Gastroesophageal sphincter (tissue), 3 donors: Measurements from ENCODE around the gene ABL1.

Experiments used
- POLR2AphosphoS5 ChIP-seq: sonication (generic); formaldehyde crosslinking; IDR thresholded peaks from one replicate; pipeline ENCODE4 v1.6.1; 2017; ENCODE audit warnings: antibody characterized with exemption
- TF ChIP-seq, protein P1 (sequence below), 4 experiments: fragments of 200-600 bp in 2 of 4; fragments of 450-650 bp in 2 of 4; sonication (generic) in 1 of 4; IDR thresholded peaks; one replicate each; pipeline ENCODE4 v1.5.1; 2017 to 2019; ENCODE audit warnings: antibody characterized with exemption in 4 of 4, mild to moderate bottlenecking in 2 of 4, moderate library complexity in 2 of 4

DNA sequence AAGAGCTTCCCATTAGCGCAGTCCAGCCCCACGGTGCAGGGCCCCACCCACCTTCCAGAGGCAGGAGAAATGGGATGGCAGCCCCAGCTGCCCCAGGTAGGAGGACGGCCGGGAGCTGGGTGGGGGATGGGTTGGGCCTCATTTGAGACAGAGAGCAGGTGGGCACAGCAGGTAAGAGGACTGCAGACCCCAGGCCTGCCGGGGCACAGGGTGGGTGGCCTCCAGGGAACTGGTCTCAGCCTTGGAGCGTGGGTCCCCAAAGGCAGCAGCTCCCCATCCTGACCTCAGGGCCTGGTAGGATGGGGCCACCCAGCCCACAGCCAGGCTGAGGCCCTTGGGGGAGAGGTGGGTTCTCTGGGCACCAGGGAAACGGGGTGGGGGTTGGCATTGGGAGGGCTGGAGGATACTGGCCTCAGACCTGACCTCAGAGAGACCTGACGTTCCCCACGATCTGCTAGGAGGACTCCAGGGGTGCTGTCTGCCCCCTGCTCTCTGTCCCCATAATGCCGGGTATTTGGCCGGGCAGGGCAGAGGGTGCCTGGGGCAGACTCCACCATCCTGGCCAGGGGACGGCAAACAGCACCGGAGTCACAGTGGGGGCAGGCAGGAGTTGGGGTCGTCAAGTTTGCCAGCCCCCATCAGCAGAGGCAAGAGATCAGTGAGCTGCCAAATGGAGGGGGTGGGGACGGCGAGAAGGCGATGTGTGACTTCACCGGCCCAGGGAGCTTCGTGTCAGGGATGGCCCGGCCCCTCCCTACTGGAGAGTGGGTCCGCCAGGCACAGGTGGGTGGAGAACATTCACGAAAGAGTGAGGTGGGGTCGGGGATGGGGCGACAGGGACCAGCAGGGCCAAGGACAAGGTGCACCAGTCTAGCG is 68.4 kb downstream of the ABL1 start:
- TF ChIP-seq, protein P1, sequence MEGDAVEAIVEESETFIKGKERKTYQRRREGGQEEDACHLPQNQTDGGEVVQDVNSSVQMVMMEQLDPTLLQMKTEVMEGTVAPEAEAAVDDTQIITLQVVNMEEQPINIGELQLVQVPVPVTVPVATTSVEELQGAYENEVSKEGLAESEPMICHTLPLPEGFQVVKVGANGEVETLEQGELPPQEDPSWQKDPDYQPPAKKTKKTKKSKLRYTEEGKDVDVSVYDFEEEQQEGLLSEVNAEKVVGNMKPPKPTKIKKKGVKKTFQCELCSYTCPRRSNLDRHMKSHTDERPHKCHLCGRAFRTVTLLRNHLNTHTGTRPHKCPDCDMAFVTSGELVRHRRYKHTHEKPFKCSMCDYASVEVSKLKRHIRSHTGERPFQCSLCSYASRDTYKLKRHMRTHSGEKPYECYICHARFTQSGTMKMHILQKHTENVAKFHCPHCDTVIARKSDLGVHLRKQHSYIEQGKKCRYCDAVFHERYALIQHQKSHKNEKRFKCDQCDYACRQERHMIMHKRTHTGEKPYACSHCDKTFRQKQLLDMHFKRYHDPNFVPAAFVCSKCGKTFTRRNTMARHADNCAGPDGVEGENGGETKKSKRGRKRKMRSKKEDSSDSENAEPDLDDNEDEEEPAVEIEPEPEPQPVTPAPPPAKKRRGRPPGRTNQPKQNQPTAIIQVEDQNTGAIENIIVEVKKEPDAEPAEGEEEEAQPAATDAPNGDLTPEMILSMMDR (IDR thresholded peaks at IDR 0.05), result no peak
- TF ChIP-seq POLR2AphosphoS5, result no peak
